ENCODE measurements around the gene SNRPD2.

- TF ChIP-seq CTCF (optimal IDR thresholded peaks at IDR 0.05 in 1 of 3, IDR thresholded peaks at IDR 0.05 in 1 of 3, conservative IDR thresholded peaks at IDR 0.05 in 1 of 3; ENCODE audit: extremely low read depth in 1 of 3, insufficient read depth in 2 of 3, low read length in 3 of 3): no peak
- no peak for TF ChIP-seq EZH2 (IDR thresholded peaks at IDR 0.05; ENCODE audit: low read length)
These were observed 693 bp upstream of the SNRPD2 start, which contains the start of gene QPCTL for GRCh38 chr19:45692187-45693105.

Measured in keratinocyte (primary cell).